Epidermal melanocyte (primary cell): ENCODE data around the gene DAZAP1.
"Not testable (repeated sequence)": the region's sequence is repeated elsewhere in the genome, so short reads cannot be mapped to it uniquely, and the experiment has no call there.

ENCODE experiments used
- DNase-seq: peaks from one replicate; pipeline ENCODE4 v3.0.0; 2011; ENCODE audit warnings: low spot score; ENCODE audit not compliant: insufficient read length

Gene DAZAP1

GRCh38 chr19:1410136-1410786, 2.9 kb downstream of the DAZAP1 start:
- no peak for DNase-seq

DNA sequence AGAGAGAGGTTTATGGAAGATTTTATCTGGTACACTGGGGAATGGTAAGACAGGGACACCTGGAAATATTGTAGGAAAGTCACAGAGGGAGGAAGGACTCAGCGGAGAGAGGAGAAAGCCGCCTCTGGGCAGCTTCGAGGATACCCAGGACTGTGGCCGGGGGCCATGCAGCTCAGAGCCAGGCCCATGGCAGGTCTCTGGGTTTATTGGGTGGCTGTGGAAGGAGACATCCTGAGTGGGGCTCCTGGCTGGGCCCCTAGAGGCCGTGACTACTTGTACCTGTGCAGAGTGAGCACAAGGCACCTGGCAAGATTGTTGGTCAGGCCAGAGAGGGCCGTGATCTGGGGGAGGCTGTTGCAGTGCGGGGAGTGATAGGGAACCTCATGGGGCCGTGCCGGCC, 3.4 kb downstream of the DAZAP1 start:
- DNase-seq: no peak

GRCh38 chr19:1411255-1412191, 4.1 kb downstream of the DAZAP1 start:
- no peak for DNase-seq

- no peak for DNase-seq
These were observed 5.0 kb downstream of the DAZAP1 start for GRCh38 chr19:1412323-1412923.

DNA sequence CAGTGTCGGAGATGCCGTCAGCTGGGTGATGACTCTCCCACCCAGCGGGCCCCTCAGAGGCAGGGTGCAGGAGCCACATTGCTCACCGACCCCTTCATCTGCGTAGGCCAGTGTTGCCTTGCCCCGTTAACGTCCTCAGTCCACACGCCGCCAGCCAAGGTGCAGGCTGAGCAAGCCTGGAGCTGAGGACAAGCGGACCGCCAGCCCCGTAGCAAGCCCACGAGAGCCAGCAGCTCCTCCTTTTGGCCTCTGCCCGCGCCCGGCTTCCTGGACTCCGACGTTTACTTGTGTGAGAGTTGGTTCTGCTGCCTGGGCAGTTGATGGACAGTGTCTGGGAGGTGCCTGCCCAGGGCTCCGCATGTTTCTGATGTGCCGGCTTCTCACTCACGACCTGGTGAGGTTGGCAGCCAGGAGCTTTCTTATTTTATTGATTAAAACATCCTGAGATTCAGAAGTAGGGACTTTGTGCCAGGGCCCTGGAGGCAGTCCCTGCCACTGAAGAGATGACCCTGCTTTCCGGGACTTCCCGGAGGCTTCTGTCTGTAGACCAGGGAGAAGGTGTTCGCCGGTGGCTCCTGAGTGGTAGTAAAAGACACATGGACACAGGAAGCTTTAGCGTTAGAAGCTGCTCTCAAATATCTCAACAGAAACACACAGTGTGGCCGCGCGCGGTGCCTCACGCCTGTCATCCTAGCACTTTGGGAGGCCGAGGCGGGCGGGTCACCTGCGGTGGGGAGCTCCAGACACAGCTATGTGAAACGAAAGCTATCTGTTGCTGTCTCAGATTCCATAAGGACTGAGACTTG, 5.8 kb downstream of the DAZAP1 start:
- no peak for DNase-seq

DNA sequence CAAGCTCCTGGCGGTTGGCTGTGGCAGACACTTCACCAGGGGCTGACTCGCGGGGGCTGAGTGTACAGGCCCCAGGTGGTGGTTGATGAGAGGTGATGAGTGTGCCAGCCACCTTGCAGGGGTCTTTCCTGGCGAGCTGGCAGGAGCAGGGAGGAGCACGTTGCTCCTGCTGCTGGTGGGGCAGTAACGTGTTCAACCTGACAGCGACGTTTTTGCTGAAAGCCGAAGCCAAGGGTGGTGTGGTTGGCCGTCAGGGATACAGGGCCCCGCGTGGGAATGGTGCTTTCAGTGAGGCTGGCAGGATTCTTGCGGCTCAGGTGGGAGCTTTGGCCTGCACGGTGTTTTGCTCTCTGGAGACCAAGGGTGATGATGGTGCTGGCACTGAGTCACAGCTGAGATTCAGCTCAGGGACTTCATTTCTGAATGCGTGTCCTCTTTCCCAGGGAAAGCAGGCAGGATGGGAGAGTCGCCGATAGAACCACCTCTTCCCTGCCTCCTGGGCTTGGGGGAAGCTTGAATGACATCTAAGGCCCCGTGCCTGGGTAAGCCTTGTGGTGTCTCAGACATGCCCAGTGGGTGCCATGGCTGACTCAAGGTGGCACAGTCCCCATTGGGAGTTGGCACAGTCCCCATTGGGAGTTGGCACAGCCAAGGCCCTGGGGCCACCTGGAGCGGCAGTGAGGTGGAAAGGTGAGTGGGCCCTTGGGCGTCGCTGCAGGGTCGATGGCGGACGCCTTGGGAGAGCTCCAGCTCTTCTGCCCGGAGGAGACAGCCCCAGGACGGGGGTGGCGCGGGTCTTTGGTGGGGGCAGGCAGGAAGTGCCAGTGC, 8.8 kb downstream of the DAZAP1 start:
- no peak for DNase-seq

- no peak for DNase-seq
These were observed 9.8 kb downstream of the DAZAP1 start for GRCh38 chr19:1417145-1417544.

- no peak for DNase-seq
These were observed 10.5 kb downstream of the DAZAP1 start for GRCh38 chr19:1417681-1418495.

DNA sequence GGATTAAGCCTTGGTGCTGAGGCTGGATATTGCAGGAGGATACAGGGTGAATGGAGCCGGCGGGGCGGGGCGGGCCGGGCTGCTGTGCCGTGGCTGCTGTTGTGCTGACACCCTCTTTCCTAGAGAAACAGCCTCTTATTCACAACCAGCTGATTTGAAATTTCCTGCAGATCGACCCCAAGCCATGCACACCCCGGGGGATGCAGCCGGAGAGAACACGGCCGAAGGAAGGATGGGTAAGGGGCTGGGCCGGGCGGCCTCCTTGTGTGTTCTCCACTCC, 11.1 kb downstream of the DAZAP1 start:
- no peak for DNase-seq

- DNase-seq: no peak
These were observed 11.8 kb downstream of the DAZAP1 start for GRCh38 chr19:1418951-1419738.

- DNase-seq: not testable (repeated sequence)
These were observed 12.7 kb downstream of the DAZAP1 start for GRCh38 chr19:1420085-1420484.

DNA sequence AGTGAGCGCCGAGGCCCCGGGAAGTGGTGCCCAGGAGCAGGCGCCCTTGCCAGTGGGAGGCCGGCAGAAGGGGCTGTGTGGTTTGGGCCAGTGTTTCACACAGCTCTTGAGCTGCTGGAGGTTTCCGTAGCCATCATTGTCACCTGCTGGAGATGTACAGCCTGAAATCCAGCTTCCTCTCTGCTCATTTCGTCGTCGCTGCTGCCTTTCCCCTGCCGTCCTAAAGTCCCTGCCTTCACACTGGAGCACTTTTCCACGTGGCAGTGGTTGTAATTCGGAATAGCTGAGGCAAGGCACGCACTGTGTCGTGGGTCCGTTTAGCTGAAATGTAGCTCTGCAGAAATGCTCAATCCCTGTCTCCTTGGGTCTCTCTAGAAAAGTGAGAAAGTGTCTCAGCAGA, 13.2 kb downstream of the DAZAP1 start:
- DNase-seq: no peak

DNA sequence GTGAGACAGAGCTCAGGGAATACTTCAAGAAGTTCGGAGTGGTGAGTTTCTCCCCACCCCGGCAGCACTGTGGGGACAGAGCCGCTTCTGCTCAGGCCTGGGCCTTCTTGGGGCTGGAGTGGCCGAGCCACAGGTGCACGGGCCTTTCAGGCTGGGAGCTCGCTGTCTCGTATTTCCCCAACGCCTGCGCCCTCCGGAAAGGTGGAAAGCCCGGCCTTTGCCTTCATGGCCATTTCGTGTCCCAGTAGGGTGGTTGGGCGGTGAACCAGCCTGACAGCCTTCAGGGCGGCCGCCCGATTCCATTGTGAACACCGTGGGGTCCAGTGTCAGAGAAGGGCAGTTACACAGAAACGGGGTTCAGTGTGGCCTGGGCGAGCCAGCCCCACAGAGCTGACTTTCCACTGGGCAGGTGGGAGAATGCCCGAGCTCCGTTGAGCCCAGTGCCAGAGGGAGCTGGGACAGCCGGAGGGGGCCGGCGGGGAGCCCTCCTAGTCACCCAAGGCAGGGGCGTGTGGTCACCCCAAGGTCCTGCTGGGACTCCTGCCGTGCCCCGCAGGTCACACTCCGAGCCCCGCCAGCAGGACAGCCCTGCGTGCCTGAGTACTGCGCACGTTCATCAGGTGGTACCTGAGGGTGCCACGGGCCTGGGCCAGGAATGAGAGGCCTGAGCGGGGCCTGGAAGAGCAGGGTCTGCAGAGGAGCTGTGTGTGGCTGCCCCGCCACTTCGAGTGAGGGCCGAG, 14.0 kb downstream of the DAZAP1 start:
- DNase-seq: no peak

DNA sequence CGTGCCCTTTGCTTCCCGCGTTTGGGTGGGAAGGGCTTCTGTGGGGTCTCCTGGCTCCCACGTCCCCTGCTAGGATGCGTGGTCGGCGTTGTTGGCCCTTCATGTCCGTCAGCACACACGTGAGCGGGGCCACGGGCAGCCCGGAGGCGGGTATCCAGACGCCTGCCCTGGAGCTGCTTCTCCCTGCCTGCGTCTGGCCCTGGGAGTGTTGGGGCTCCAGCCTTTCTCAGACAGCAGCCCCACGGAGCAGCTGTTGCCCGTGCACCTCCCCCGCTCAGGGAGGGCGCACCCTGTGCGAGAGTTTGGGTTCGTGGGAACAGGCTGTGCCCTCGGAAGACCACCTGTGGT, 14.5 kb downstream of the DAZAP1 start:
- DNase-seq: no peak

GRCh38 chr19:1422360-1422759, 15.0 kb downstream of the DAZAP1 start:
- DNase-seq: no peak

- no peak for DNase-seq
These were observed 15.6 kb downstream of the DAZAP1 start for GRCh38 chr19:1422943-1423342.

GRCh38 chr19:1423436-1424191, 16.2 kb downstream of the DAZAP1 start:
- no peak for DNase-seq
